Measurements from ENCODE around the gene SRRD.

DNA sequence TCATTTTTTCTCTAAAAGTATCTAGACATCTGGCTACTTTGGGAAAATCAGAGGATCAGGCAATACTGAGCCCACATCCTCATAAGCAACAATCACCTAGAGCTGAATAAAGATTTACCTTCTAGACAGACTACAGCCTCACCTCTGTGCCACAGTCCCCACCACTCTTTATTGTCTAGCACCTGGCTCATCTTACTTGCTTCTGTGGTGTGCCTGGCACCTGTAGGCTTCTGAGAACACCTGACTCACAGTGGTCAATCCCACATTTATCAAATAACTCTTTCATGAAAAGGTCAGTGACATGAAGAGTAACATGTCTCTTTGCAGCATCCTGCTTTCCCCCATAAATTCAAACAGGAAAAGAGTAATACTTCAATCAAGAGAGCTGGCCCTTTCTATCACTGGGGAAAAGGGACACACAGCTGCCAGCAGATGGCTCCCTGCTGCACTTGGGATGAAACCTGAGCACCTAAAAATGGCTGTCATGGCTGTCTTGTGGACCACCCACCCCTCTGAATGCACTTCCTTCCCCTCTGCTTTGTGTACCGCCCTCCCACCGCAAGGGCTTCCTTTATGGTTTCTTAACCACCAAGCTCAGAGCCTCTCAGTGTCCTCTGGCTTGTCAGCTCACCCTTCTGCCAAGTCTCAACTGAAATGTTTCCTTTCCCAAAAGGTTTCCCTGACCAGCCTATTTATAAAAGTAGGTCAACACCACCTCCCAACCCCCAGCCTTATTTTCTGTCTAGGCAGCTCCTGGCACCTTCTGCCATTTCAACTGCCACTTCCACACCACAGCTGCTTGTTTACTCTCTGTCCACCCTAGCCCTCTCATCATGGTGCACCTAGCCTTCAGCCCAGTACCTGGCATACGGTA is 19.2 kb downstream of the SRRD start:
- TF ChIP-seq POLR2A (IDR thresholded peaks at IDR 0.05; ENCODE audit: low read depth, low read length): no peak
- TF ChIP-seq POLR2AphosphoS5 (IDR thresholded peaks at IDR 0.05; ENCODE audit: low read depth, low read length): 0 out of 2 replicates have a peak, but pooled peaks have one; percentile 6
- no peak for TF ChIP-seq TAF1 (IDR thresholded peaks at IDR 0.05; ENCODE audit: borderline replicate concordance, low read depth, low read length)
